ENCODE data around the gene AKAP8L.
"Not testable (repeated sequence)": the region's sequence is repeated elsewhere in the genome, so short reads cannot be mapped to it uniquely, and the experiment has no call there.

GRCh38 chr19:15352535-15352934 lies 66.3 kb downstream of the AKAP8L start:
- TF ChIP-seq CTCF (IDR thresholded peaks at IDR 0.05); EZH2 (IDR thresholded peaks at IDR 0.05; ENCODE audit: borderline replicate concordance, insufficient read depth, low read depth, low read length, poor library complexity, severe bottlenecking): not testable (repeated sequence)
